NK-92 treated with Interleukin-12 subunit alpha and Interleukin-12 subunit beta, amount 100 ng/mL, for 24 hours (cell line): ENCODE measurements around the gene LHPP.
"Not testable (repeated sequence)": the region's sequence is repeated elsewhere in the genome, so short reads cannot be mapped to it uniquely, and the experiment has no call there.

Source experiments
- DNase-seq: peaks from one replicate; lab custom pipeline; 2025; lab: John Stamatoyannopoulos, UW

LHPP gene

DNA sequence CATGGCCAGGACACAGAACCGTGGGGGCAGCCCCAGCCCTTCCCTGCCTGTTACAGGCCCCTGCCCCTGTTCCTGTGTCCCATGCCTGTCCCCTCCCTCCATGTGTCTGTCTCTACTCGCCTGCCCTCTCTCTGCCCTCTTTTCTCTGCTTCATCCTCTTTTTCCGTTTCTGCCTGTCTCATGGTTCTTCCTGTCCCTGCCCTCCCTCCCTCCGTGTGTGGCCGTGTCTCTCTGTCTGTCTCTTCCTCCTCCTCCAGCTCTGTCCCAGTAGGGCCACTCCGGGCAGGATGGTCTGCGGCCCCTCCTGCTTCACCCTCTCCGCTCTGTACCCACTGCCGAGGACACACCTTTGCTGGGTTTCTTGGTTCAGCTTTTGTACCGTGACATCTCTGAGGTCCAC lies 145.2 kb downstream of the LHPP start:
- DNase-seq = no peak

DNA sequence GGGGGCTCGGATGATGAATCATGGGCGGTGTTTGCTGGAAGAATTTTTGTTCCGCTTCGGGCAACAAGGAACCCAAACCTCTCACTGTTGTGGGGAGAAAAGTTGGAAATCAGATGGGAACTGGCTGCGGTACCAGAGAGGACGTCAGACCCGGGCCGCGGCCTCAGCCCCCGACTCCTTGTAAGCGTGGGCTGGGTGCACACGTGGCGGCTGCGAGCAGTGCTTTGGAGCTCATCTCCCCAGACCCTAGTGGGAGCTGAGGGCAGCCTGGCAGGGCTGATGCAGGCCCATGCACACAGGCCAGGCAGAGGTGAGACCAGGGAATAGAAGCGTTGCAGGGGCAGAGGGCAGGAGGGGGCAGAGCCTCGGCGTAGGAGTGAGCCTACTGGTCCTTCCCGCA lies 146.1 kb downstream of the LHPP start:
- no peak for DNase-seq

DNA sequence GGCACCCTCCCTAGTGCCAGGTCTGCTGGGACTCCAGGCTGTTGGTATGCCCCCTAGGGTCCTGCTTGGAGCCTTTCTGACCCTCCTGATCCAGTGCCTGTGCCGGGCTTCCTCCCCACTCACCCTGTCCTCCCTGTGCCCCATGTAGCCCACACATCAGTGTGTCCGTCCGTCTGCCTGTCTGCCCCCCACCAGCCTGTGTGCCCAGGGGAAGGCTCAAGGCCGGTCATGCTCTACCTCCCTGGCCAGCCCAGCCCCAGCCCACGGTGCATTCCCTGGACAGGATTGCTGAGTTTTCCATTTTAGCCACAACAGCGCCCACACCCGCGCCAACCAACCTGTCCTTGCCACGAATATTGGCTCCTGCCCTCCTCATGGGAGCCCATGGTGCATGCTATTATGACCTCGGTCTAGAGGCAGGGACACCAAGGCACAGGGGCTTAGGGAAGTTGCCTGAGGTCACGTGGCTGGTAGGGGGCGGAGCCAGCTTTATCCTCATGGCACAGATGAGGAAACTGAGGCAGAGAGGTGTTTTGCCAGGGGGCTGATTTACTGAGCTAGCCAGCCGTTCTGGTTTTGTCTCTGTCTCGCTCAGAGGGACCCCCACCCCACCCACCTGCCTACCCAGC lies 146.6 kb downstream of the LHPP start:
- no peak for DNase-seq

DNA sequence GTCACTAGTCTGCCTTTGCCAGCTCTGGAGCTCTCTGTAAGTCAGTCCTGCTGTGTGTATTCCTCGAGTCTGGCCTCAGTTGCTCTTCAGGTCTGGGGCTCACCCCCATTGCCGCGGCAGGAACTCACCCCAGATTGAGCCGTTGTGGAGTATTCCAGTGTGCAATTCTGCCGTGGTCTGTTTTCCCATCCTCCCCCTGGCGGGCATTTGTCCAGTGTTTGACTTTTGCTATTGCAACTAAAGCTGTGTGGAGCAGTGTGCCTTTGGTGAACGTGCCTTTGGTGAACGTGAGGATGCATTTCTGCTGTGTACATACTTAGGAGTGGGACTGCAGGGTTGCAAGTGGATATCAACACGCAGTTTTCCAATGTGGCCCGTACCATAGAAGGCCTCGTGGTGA lies 148.1 kb downstream of the LHPP start:
- DNase-seq = no peak

DNA sequence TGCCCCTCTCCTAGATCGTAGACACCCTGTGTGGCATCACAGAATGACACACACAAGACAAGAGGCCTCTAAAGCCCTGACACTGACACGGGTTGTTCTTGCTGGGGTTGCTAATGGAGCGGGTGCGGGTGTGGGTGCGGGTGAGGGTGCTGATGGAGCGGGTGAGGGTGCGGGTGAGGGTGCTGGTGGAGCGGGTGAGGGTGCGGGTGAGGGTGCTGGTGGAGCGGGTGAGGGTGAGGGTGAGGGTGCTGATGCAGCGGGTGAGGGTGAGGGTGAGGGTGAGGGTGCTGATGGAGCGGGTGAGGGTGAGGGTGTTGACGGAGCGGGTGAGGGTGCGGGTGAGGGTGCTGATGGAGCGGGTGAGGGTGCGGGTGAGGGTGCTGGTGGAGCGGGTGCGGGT lies 148.6 kb downstream of the LHPP start:
- not testable (repeated sequence) for DNase-seq

DNA sequence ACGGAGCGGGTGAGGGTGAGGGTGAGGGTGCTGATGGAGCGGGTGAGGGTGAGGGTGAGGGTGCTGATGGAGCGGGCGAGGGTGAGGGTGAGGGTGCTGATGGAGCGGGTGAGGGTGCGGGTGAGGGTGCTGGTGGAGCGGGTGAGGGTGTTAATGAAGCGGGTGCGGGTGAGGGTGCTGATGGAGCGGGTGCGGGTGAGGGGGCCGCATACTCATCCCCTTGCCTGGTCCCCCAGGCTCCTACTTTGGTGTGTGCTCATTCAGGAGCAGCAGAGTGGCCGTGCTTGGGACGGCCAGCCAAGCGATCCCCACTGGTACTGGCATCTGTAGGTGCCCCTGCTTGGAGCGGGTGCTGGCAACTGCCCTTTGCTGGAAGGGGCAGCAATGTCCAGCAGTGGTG lies 149.2 kb downstream of the LHPP start:
- not testable (repeated sequence) for DNase-seq

DNA sequence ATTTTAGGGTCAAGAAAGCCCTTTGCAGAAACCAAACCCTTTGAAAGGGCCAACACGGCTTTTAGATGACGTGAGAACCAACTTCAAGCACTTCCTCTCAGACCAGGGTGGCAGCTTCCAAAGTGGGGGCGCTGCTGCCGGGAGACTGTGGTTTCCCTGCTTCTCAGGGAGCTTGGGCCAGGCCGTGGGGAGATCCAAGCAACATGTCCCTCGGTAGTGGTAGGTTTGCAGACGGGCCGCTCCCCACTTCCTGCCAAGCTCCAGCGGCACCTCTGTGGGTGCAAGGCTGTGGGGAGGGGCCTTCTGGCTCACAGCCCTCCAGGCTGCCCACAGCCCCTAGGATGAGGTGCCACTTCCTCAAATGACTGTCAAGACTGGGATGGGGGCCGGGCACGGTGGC lies 150.1 kb downstream of the LHPP start:
- DNase-seq = no peak

DNA sequence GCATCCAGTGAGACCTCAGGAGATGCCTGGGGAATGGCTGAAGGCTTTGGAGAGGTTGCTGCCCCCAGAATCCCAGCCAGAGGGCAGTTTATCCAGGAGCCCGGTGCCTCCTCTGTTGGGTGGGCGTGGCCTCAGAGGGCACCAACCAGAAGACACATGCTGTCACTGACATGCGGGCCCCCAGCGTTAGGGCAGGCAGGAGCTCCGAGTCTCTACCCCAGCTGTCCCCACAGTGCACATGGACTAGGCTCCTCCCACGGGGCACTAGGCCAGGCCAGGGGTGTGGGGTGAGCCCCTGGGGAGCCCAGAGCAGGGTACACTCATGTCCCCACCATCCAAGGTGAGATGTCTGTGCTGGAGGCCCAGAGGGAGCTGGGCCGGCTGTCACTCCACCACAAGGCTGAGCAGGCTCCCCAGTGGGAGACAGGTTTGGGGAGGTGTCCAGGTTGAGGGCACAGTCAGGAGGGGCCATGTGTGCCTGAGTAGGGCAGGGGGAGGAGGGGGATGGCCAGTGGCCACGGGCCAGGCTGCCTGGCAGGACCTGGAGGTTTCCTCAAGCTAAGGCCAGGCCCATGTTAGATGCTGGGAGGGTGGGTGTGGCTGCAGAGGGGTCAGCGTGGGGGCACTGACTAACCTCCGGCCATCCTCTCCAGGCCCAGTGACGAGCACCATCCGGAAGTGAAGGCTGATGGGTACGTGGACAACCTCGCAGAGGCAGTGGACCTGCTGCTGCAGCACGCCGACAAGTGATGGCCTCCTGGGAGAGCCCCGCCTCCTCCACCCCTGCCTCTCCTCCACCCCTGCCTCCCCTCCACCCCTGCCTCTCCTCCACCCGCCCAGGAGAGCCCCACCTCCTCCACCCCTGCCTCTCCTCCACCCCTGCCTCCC lies 151.2 kb downstream of the LHPP start:
- no peak for DNase-seq

DNA sequence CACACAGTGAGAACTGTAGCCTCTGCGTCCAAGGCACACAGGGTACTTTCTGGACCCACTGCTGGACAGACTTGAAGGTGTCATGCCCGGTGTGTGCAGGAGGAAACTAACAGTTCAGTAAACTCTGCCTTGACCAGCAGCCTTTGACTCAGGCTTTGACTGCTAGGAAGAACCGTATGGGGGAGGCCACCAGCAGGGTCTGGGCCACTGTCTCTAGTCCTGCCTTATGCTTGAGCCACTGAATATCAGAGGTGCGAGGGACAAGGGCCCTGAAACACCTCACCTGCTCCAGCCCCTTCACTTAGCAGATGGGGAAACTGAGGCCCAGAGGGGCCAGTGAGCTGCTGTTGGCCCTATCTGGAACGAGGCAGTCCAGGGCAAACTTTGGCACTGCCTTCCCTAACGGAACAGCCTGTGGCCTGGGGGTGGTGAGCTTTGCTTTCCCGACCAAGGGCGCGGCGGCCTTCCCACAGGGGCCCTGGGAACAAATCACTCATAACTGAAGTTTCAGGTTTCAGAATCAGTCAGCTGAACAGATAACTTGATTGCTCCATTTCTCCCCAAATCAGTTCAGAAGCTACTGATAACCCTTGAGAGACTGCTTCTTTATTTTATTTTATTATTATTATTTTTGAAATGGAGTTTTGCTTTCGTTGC lies 152.5 kb downstream of the LHPP start:
- DNase-seq = no peak

DNA sequence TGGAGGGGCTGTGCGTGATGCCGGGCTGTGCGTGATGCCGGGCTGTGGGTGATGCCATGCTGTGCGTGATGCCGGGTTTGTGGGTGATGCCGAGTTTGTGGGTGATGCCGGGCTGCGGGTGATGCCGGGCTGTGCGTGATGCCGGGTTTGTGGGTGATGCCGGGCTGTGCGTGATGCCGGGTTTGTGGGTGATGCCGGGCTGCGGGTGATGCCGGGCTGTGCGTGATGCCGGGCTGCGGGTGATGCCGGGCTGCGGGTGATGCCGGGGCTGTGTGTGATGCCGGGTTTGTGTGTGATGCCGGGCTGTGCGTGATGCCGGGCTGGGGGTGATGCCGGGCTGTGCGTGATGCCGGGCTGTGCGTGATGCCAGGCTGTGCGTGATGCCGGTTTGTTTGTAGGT lies 153.6 kb downstream of the LHPP start:
- no peak for DNase-seq

DNA sequence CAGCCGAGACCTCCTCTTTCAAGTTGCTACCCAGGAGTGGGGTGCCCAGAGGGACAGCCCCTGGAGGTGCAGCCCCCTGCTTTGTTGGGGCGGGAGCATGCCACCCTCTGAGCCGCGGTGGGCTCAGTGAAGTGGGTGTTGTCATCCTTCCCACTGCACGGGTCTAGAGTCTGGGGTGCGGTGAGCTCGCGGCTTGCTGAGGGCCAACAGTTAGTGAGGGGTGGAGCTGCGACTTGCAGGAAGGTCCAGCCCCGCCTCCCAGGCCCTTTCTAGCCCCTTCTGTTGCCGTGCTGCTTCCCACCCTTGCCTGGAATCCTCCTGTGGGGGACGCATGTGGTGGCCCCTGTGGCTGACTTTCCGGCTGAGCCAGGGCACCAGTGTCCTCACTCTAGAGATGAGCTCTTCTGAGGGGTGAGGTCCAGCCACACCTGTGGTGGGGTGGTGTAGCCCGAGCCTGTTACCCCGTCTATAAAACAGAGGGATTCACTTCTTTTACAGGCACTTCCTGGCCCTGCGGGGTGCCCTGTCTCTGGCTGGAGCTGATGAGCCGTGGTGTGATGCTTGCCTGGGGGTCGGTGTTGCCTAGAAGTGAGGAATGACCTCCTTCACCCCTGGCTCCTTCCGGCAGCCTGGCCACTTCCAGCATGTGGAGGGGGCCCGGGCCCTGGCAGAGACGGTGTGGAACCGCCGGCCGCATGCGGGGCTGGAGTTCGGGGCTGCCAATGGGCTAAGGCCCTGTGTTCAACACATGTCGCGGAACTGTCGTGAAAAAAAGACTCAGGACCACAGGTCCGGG lies 154.6 kb downstream of the LHPP start:
- no peak for DNase-seq

DNA sequence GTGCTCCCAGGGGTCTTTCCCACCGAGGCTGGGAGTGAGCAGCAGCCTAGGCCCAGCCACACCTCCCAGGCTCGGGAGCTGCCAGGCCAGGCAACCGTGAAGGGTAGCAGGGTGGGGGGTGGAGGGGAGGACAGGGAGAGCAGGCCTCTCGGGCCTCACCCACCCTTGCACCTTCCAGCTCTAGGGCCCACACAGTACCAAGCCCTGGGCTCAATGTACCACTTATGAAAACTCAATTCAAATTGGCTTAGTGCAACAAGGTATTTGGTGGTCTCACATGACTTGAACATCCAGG lies 155.2 kb downstream of the LHPP start:
- DNase-seq = no peak

DNA sequence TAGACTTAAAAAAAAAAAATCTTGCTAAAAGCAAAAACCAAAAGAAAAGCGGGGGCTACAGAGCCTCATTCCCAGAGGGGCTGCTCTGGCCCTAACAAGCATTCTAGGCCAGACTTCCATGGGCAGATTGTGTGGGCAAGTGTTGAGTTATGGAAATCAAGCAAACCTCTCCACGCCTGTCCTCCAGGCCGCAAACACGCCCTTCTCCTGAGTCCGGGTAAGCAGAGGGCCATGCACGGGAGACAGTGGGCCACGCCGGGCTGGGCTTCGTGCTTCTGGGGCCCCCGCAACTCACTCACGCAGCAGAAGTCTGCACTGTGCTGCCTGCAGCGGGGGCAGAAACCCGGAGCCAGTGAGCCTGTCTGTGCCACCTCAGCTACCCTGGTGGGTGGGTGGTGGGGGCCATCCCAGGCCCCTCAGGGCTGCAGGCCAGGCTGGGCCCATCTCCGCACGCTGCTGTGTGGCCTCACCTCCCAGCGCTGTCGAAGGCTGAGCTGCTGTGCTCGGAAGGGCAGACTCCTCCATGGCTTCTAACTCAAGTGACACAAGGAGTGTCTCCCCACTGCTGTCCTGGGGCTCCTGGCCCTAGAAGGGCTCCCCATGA lies 156.9 kb downstream of the LHPP start:
- DNase-seq = no peak

DNA sequence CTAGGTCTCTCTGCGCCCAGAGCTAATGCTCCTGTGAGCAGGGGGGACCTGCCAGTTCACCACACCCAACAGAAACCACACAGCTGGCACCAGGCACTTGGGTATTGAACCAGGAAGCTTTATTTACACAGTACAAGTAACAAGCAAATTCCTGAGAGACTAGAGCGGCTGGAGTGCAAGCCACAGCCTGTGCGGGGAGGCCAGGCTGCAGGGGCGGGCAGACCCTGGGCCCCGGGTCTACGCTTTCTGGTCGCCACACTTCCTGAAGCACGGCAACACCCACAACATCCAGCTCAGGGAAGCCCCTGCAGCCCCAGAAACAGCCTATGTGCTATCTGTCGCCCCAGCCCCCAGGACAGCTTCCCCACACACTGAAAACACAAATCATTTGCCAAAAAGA lies 157.6 kb downstream of the LHPP start:
- no peak for DNase-seq

DNA sequence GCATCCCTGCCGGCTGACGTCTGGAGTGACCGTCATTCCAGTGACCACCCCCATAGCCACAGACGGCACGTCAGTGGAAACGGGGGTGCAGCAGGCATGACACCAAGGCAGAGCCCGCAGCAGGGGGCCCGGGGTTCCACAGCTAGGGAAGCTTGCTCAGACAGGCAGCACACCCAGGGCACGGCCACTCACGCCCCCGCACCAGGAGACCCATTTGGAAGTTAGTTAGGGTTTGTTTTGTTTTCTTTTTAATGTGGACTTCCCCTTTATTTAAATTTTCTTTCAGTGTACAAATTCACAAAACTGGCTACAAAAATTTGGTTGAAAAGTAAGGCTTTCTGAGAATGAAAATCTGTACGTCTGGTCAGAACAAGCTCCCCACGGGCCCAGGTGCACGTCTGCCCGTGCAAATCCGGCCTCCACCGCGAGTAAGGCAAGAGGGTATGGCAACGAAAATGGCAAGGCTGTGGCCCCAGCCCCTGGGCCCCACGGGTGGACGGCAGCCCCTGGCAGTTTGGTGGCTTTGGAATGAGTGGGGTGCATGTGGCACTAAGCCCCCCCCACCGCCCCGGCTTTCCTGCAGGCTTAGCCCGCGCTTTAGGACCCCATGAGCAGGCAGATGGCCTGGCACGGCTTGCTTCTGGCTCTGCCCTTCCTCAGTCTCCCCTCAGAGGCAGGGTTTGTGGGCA lies 158.3 kb downstream of the LHPP start:
- no peak for DNase-seq

DNA sequence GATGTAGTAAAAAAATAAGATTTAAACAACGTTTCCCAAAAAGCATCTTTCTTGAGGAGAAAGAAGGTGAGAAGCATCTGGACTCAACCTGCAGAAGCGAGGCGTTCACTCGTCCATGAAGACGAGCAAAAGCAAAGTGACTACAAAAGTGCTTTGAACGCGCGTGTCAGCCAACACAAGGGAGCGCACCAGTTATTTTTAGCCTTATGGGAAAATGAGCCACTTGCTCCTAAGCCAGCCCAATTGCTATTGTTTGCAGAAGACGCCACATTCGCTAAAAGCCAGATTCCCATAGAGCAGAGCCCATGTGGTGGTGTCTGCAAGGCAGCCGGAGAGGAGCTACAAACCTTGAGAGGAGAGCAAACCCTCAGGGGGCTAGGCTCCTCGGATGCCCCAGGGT lies 160.0 kb downstream of the LHPP start:
- no peak for DNase-seq

DNA sequence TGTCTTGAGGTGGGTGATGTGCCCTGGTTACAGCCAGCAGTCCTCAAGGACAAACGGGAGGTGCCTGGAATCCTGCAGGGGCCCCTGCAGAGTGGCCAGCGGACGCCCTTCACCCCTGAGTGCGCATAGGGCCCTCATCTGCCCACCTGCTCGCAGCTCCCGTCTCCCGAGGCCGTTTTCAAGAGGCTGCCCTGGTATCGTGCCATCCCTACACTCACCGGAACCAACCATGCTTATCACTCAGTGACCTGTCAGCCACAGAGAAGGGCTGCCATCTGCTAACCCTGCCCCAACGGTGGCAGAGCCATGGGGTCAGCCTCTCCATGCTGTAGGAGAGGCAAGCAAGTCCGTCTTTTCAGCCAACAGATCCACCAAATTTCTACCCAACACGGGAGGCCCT lies 160.5 kb downstream of the LHPP start:
- no peak for DNase-seq

DNA sequence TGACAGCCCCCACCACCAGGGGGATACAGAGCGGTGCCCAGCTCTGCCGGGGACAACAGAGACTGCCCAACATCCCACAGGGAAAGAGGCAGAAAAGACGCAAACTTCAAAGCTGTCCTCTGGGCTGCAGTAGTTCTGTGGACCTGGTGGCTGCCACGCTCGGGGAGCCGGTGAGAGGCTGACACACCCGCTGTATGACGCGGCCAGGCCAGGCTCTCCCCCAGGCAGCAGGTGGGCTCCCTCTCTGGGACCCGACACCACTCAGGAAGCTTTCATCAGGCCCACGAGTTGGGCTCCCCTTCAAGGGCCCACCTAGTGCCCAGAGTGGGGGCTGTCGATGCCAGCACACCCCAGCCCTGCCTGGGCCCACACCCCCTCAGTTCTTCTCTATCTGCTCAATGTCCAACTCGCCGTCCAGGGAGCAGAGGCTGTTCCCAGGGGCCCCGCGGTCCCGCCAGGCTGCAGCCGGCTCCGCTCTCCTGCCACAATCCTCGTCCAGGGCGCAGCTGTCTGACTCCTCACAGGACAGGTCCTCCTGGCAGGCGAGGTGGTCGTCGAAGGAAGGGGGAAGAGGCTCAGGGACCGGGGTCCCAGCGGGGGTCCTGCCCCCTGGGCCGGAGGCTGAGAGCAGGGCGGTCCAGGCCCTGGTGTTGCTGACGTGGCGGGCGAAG lies 161.4 kb downstream of the LHPP start:
- no peak for DNase-seq

DNA sequence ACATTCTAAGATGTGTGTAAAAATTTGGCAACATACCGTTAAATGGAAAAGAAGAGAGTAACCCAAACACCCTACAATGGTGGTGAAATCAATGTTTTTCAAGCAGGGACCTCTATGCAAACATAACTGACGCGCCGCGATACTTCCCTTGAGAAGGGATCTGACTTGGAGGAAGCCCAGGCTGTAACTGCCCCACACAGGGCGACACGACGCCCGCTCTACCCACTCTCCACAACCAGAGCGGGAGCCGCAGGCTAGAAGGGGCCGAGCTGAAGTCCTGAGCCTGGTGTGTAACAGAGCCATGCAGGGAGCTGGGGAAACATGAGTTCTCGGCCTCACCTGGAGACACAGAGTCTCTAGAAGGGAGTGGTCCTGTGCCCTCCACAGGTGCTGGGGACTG lies 162.4 kb downstream of the LHPP start:
- DNase-seq = no peak

DNA sequence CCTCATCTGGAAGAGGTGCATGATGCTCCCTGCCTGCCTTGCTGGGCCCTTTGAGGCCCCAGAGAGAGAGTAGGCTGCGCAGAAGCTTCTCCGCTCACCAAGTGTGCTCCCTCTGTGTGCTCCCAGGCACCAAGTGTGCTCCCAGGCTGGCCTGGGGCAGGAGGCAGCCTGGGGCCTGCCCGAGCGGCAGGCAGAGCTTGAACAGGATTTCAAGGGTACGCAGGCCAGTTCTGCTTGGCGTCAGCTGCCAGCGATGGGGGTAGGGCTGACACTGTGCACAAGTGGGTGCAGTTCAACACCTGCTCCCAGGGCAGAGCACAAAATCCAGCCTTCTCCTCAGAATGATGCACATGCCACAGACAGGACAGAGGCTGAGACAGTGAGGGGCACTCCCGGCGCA lies 162.8 kb downstream of the LHPP start:
- DNase-seq = no peak

DNA sequence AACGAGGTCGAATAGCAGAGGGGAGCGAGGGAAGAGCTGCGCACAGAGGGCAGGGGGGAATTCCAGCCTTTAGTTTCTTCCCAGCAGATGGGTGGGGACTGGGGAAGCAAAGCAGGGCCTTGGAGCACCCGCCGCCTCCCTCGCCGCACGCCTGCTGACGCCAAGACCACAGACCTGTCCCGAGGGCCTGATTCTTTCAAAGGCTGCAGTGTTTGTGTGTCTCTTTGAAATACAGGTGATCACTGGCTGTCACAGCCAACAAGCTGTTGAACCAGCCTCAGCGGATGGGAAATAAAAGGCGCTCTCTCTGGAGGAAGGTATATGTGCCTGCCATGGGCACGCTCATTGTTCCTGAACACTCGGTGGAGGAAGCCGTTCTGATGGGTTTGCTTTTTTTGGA lies 163.3 kb downstream of the LHPP start:
- DNase-seq = no peak
